Peyer's patch (tissue), 4 donors: ENCODE measurements around the gene FLCN. TPM values are rescaled to one million over a fixed set of nuclear protein-coding genes. Genes with fewer than 3 reads are reported as not detected.
A peak's percentile ranks its signal among the peaks of the same experiment; 100 is the strongest.

Experiments used
- DNase-seq, 3 donors: peaks; one replicate each; pipeline ENCODE4 v3.0.0-alpha.2; 2017 to 2019
- H3K27ac ChIP-seq, 4 donors: fragments of 200-600 bp; sonication (generic); one replicate each; pipeline ENCODE4 v1.5.1; 2016 to 2019
- H3K27me3 ChIP-seq, 2 donors: fragments of 200-600 bp; sonication (generic); one replicate each; pipeline ENCODE4 v1.5.1; 2019
- H3K36me3 ChIP-seq, 3 donors: fragments of 200-600 bp; sonication (generic); one replicate each; pipeline ENCODE4 v1.5.1; 2016 to 2019
- H3K4me1 ChIP-seq, 4 donors: fragments of 200-600 bp; sonication (generic); one replicate each; pipeline ENCODE4 v1.5.1; 2016 to 2019
- H3K4me3 ChIP-seq, 4 donors: fragments of 200-600 bp; sonication (generic); 1 replicate in 3 of 4; 2 replicates in 1 of 4; pipeline ENCODE4 v1.5.1; 2016 to 2019; ENCODE audit warnings: mild to moderate bottlenecking in 1 of 4
- H3K9me3 ChIP-seq, 4 donors: fragments of 200-600 bp; sonication (generic); one replicate each; pipeline ENCODE4 v1.5.1; 2016 to 2019; ENCODE audit warnings: mild to moderate bottlenecking in 1 of 4
- CTCF ChIP-seq, 6 experiments: fragments of 450-650 bp in 4 of 6; fragments of 200-600 bp in 2 of 6; sonication (generic) in 1 of 6; IDR thresholded peaks; one replicate each; pipeline ENCODE4 v1.5.1; 2017 to 2019; ENCODE audit warnings: antibody characterized with exemption in 6 of 6, mild to moderate bottlenecking in 3 of 6, moderate library complexity in 1 of 6
- POLR2A ChIP-seq, 2 donors: fragments of 450-650 bp; IDR thresholded peaks; one replicate each; pipeline ENCODE4 v1.5.1; 2017; ENCODE audit warnings: antibody characterized with exemption in 2 of 2, mild to moderate bottlenecking in 2 of 2, moderate library complexity in 2 of 2
- total RNA-seq, 4 donors: library from RNA; depleted of rRNA; stranded (reverse); fragments of >200 nt; gene quantifications; one replicate each; pipeline ENCODE4 v1.1.0, GENCODE V29; 2016

FLCN gene
- total RNA-seq, 4 donors from 2014 or later, result 186 to 243 (median 210) TPM

DNA sequence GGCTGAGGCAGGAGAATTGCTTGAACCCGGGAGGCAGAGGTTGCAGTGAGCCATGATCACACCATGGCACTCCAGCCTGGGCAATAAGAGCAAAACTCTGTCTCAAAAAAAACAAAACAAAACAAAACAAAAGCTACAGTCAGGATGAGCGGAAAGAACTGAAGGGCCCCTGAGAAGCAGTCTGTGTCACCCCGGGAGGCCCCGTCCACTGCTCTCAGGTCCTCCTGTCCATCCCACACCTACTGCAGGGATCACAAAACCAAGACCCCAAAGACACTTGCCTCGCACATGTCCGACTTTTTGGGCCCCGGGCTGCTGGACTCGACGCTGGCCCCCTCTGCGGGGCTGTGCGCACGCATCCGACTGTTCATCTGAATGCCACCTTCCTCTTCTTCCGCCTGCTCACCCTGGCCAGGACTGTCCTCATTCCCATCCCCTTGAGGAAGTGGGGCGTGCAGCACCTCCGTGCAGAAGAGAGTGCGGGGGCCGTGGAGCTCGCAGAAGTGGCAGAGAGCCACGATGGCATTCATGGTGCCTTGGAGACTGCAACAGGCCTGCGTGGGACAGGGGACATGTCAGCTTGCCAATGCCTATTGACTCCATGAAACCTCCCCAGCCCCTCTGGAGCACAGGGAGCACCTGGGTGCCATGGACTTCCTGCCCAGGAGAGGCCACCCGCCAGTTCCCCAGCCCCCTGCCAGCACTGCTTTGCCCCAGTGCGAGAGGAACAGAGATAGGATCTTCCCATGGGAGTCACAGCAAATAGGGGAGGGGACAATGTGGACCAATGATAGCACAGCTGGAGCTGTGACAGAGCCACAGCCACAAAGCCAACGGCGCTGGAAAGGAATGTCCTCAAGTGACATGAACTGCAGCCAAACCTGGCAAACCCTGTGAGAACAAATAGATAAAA is 9.1 kb downstream of the FLCN start:
- Histone ChIP-seq H3K36me3 (peaks cover 0 to 100% (median 3%) of the 10 kb centered on the region in 3 donors), H3K27ac (no peak overlapping the region), H3K4me1 (peaks cover 0 to 12% (median 0%) of the 10 kb centered on the region in 4 donors), H3K9me3 (no peaks in the 10 kb centered on the region), H3K27me3 (no peaks in the 10 kb centered on the region), H3K4me3 (no peak overlapping the region)
- DNase-seq, result peak in 1 of 3 donors; percentile 30
- no peak for TF ChIP-seq CTCF (IDR thresholded peaks at IDR 0.05)

GRCh38 chr17:17226451-17227265 is 10.3 kb downstream of the FLCN start:
- peak in 1 of 3 donors; percentile 45 for DNase-seq
- Histone ChIP-seq H3K4me1 (peaks cover 0 to 3% (median 0%) of the 10 kb centered on the region in 4 donors), H3K27me3 (no peaks in the 10 kb centered on the region), H3K4me3 (no peak overlapping the region), H3K36me3 (peaks cover 0 to 100% (median 3%) of the 10 kb centered on the region in 3 donors), H3K27ac (no peak overlapping the region), H3K9me3 (no peaks in the 10 kb centered on the region)
- no peak for TF ChIP-seq POLR2A (IDR thresholded peaks at IDR 0.05)
- TF ChIP-seq CTCF (IDR thresholded peaks at IDR 0.05), result no peak

DNA sequence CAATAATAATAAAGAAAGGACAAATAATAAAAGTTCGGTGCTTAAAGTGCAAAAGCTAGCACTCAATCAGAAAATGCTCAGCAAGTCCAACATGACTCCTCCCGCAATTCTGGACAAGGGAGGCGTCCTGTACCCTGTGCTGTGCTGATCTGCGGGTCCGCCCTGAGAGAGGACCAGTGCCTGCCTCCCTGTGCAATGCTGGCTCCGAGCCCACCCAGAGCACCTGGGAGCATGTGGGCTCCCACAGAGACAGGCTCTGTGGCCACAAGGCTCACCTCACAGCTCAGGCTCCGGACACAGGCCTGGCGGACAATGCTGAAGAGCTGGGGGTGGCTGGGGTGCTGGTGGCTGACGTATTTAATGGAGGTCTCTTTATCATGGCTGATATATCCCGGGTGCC is 11.1 kb downstream of the FLCN start:
- no peak overlapping the region for H3K4me3 ChIP-seq
- TF ChIP-seq POLR2A (IDR thresholded peaks at IDR 0.05) (no peak), CTCF (IDR thresholded peaks at IDR 0.05) (no peak)
- H3K36me3 ChIP-seq, result peaks cover 0 to 100% (median 3%) of the 10 kb centered on the region in 3 donors
- no peaks in the 10 kb centered on the region for H3K27me3 ChIP-seq
- H3K27ac ChIP-seq, result no peak overlapping the region
- peak in 1 of 3 donors; percentile 29 for DNase-seq
- H3K9me3 ChIP-seq, result no peaks in the 10 kb centered on the region
- H3K4me1 ChIP-seq, result no peaks in the 10 kb centered on the region

- no peaks in the 10 kb centered on the region for H3K27me3 ChIP-seq
- TF ChIP-seq CTCF (IDR thresholded peaks at IDR 0.05) (no peak), POLR2A (IDR thresholded peaks at IDR 0.05) (no peak)
- no peak for DNase-seq
- H3K36me3 ChIP-seq, result peaks cover 0 to 99% (median 3%) of the 10 kb centered on the region in 3 donors
- no peak overlapping the region for H3K4me3 ChIP-seq
- no peaks in the 10 kb centered on the region for H3K9me3 ChIP-seq
- no peak overlapping the region for H3K27ac ChIP-seq
- H3K4me1 ChIP-seq, result no peaks in the 10 kb centered on the region
These were observed 12.8 kb downstream of the FLCN start for GRCh38 chr17:17224137-17224536.

GRCh38 chr17:17223736-17224135 is 13.2 kb downstream of the FLCN start:
- H3K4me1 ChIP-seq, result no peaks in the 10 kb centered on the region
- H3K9me3 ChIP-seq, result no peaks in the 10 kb centered on the region
- TF ChIP-seq CTCF (IDR thresholded peaks at IDR 0.05) (no peak), POLR2A (IDR thresholded peaks at IDR 0.05) (no peak)
- DNase-seq, result no peak
- no peak overlapping the region for H3K27ac ChIP-seq
- no peak overlapping the region for H3K4me3 ChIP-seq
- no peaks in the 10 kb centered on the region for H3K27me3 ChIP-seq
- H3K36me3 ChIP-seq, result peaks cover 0 to 99% (median 3%) of the 10 kb centered on the region in 3 donors
